Keratinocyte (primary cell): ENCODE measurements around the gene WRAP73. TPM values are rescaled to one million over a fixed set of nuclear protein-coding genes. Genes with fewer than 3 reads are reported as not detected.

Source experiments
- DNase-seq: peaks from one replicate; pipeline ENCODE4 v3.0.0-alpha.2; 2011; ENCODE audit warnings: low read depth, missing footprints, low spot score
- FAIRE-seq: peaks from 2 replicates; lab custom pipeline; 2011; peaks lifted over from hg19 to GRCh38; lab: Jason Lieb, UNC
- H2AFZ ChIP-seq: 2 replicates; pipeline ENCODE4 v1.6.0; 2012; ENCODE audit warnings: low read length, control low read depth, inconsistent platforms; ENCODE audit not compliant: control insufficient read depth
- H3K27ac ChIP-seq: 2 replicates; pipeline ENCODE4 v1.5.1; 2011; ENCODE audit warnings: low read length; ENCODE audit not compliant: control insufficient read depth, insufficient read depth
- H3K27me3 ChIP-seq: 3 replicates; pipeline ENCODE4 v1.6.0; 2011; ENCODE audit warnings: low read length; ENCODE audit not compliant: control insufficient read depth, insufficient read depth; ENCODE audit errors: extremely low read depth
- H3K36me3 ChIP-seq, 2 experiments: 2 replicates in 1 of 2; 3 replicates in 1 of 2; pipeline ENCODE4 v1.5.1; 2011; ENCODE audit warnings: low read length in 2 of 2, mild to moderate bottlenecking in 1 of 2; ENCODE audit not compliant: control insufficient read depth in 2 of 2, insufficient read depth in 2 of 2; ENCODE audit errors: extremely low read depth in 1 of 2
- H3K4me1 ChIP-seq: 3 replicates; pipeline ENCODE4 v1.5.1; 2011; ENCODE audit warnings: low read length; ENCODE audit not compliant: control insufficient read depth, insufficient read depth; ENCODE audit errors: extremely low read depth
- H3K4me2 ChIP-seq: 3 replicates; pipeline ENCODE4 v1.6.0; 2011; ENCODE audit warnings: low read depth, low read length; ENCODE audit not compliant: control insufficient read depth, insufficient read depth; ENCODE audit errors: extremely low read depth
- H3K4me3 ChIP-seq, 3 experiments: fragments of 200-600 bp in 1 of 3; sonication (generic) in 1 of 3; 2 replicates in 2 of 3; 3 replicates in 1 of 3; pipeline ENCODE4 v1.5.1; 2011 to 2016; ENCODE audit warnings: low read length in 3 of 3, mild to moderate bottlenecking in 3 of 3, control low read depth in 2 of 3, inconsistent platforms in 1 of 3, low read depth in 1 of 3, mixed read lengths in 1 of 3, mixed run types in 1 of 3, moderate library complexity in 1 of 3; ENCODE audit not compliant: control insufficient read depth in 2 of 3, insufficient read depth in 2 of 3; ENCODE audit errors: extremely low read depth in 1 of 3
- H3K79me2 ChIP-seq: 2 replicates; pipeline ENCODE4 v1.6.0; 2012; ENCODE audit warnings: low read length; ENCODE audit not compliant: control insufficient read depth, insufficient read depth
- H3K9ac ChIP-seq: 3 replicates; pipeline ENCODE4 v1.6.0; 2011; ENCODE audit warnings: low read length; ENCODE audit not compliant: control insufficient read depth, insufficient read depth; ENCODE audit errors: extremely low read depth
- H3K9me1 ChIP-seq: 3 replicates; pipeline ENCODE4 v1.6.0; 2011; ENCODE audit warnings: low read length; ENCODE audit not compliant: control insufficient read depth, insufficient read depth; ENCODE audit errors: extremely low read depth
- H3K9me3 ChIP-seq: 2 replicates; pipeline ENCODE4 v1.5.1; 2012; ENCODE audit warnings: low read depth, low read length; ENCODE audit not compliant: control insufficient read depth
- H4K20me1 ChIP-seq: 3 replicates; pipeline ENCODE4 v1.6.0; 2011; ENCODE audit warnings: low read length; ENCODE audit not compliant: control insufficient read depth, insufficient read depth; ENCODE audit errors: extremely low read depth
- CTCF ChIP-seq, 3 experiments: IDR thresholded peaks in 1 of 3; conservative IDR thresholded peaks in 1 of 3; optimal IDR thresholded peaks in 1 of 3; 2 replicates in 2 of 3; 3 replicates in 1 of 3; pipeline versions ENCODE3 to v1.5.1; 2011; ENCODE audit warnings: low read length in 3 of 3, mild to moderate bottlenecking in 3 of 3, moderate library complexity in 2 of 3, control low read depth in 1 of 3, inconsistent platforms in 1 of 3; ENCODE audit not compliant: insufficient read depth in 2 of 3; ENCODE audit errors: extremely low read depth in 1 of 3
- EZH2 ChIP-seq: IDR thresholded peaks from one replicate; pipeline ENCODE4 v1.6.1; 2012; ENCODE audit warnings: inconsistent platforms, mild to moderate bottlenecking, low read length, moderate library complexity
- dilution Hi-C: fragments of 300-500 bp; cut with MboI; formaldehyde crosslinking; loops from one replicate; pipeline ENCODE4 v1.7.0; 2020; ENCODE audit warnings: low sequenced_read_pairs; ENCODE audit not compliant: extremely low pct_ligation_motif_present
- polyA plus RNA-seq, 5 experiments: library from polyadenylated mRNA; depleted of rRNA in 3 of 5; stranded (reverse) in 3 of 5; stranded (forward) in 1 of 5; unstranded in 1 of 5; fragments of >200 nt; gene quantifications; 1 replicate in 1 of 5; 2 replicates in 3 of 5; 3 replicates in 1 of 5; pipeline versions ENCODE4 v1.2.1 to v1.2.3, GENCODE V29; 2011 to 2012; ENCODE audit warnings: missing spikeins in 2 of 5, low read depth in 1 of 5, low replicate concordance in 1 of 5

Gene WRAP73
- polyA plus RNA-seq, 1 donor (not counting 4 experiments of a cell fraction or from before 2014, with no cell fraction given), result 18.9 TPM

GRCh38 chr1:3697104-3697503, 47.2 kb upstream of the WRAP73 start:
- Histone ChIP-seq H3K79me2 (no peaks in the 10 kb centered on the region), H3K27ac (no peak overlapping the region), H3K9me3 (no peaks in the 10 kb centered on the region), H3K9me1 (no peaks in the 10 kb centered on the region), H3K27me3 (no peaks in the 10 kb centered on the region), H2AFZ (no peak overlapping the region), H3K36me3 (no peaks in the 10 kb centered on the region), H3K9ac (no peak overlapping the region), H4K20me1 (no peaks in the 10 kb centered on the region), H3K4me2 (no peak overlapping the region), H3K4me3 (no peak overlapping the region), H3K4me1 (peaks cover 24% of the 10 kb centered on the region)
- dilution Hi-C loops, result no loop called here
- no peak for TF ChIP-seq CTCF (optimal IDR thresholded peaks at IDR 0.05 in 1 of 3, IDR thresholded peaks at IDR 0.05 in 1 of 3, conservative IDR thresholded peaks at IDR 0.05 in 1 of 3; ENCODE audit: extremely low read depth in 1 of 3, insufficient read depth in 2 of 3, low read length in 3 of 3)
- no peak for TF ChIP-seq EZH2
- DNase-seq (no peak), FAIRE-seq (no peak)

DNA sequence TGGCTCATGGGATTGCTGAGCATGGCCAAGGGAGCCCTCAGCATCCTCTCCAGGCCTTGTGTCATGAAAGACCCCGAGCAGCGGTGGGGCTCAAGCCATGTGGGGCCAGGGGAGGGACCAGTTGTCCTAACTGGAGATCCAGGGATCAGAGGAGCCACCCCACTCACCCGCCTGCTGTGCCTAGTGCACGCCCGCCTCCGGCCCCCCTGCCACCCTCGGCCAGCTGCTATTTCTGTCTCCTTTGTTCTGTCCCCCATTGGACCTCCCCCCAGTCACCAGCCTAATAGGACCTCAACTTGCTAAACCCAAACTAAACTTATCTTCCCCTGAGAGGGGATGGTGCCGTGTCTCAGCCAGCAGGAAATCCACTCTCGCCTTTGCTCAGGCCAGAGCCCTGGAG, 46.8 kb upstream of the WRAP73 start:
- H3K9me3 ChIP-seq, result no peaks in the 10 kb centered on the region
- no peaks in the 10 kb centered on the region for H3K9me1 ChIP-seq
- no peak overlapping the region for H3K4me2 ChIP-seq
- H3K27ac ChIP-seq, result no peak overlapping the region
- H3K4me1 ChIP-seq, result peaks cover 23% of the 10 kb centered on the region
- H3K4me3 ChIP-seq, result no peak overlapping the region
- H3K27me3 ChIP-seq, result no peaks in the 10 kb centered on the region
- TF ChIP-seq EZH2, result no peak
- no peak for TF ChIP-seq CTCF (optimal IDR thresholded peaks at IDR 0.05 in 1 of 3, IDR thresholded peaks at IDR 0.05 in 1 of 3, conservative IDR thresholded peaks at IDR 0.05 in 1 of 3; ENCODE audit: extremely low read depth in 1 of 3, insufficient read depth in 2 of 3, low read length in 3 of 3)
- dilution Hi-C loops, result no loop called here
- FAIRE-seq (no peak), DNase-seq (no peak)
- no peak overlapping the region for H3K9ac ChIP-seq
- H4K20me1 ChIP-seq, result no peaks in the 10 kb centered on the region
- H2AFZ ChIP-seq, result no peak overlapping the region
- H3K79me2 ChIP-seq, result no peaks in the 10 kb centered on the region
- H3K36me3 ChIP-seq, result no peaks in the 10 kb centered on the region
